ENCODE measurements around the gene MAPKAPK2.
A peak's percentile ranks its signal among the peaks of the same experiment; 100 is the strongest.

The MAPKAPK2 gene

DNA sequence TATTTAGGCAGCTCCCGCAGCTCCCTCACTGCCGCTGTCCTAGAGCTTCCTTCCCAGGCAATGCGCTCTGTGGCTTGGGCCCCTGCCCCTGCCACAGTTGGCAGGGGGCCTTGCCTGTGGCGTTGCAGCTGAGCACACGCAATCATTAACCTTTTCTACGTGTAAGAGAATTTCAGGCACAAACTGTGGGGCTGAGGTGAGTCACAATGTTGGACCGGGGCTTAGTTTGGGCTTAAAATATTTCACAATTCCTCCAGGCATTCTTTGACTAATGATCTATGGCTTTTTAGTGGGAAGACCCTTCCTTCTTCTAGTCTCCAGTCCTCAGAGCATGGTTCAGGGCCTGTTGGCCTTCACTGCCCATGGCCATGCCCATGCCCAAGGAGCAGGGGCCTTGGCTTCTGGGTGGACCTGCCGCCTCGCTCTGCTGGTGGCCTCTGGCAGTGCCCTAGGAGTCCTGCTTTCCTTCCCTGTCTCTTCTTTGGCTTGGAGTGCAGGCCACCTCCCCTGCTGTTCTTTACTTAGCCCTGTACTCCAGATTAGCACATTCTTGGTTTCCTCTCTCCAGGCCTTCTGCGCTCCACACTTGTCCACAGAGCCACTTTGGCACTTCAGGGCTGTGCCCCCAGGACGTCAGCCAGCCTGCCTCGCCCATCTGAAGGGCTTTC, 39.2 kb downstream of the MAPKAPK2 start:
- no peak for DNase-seq

DNA sequence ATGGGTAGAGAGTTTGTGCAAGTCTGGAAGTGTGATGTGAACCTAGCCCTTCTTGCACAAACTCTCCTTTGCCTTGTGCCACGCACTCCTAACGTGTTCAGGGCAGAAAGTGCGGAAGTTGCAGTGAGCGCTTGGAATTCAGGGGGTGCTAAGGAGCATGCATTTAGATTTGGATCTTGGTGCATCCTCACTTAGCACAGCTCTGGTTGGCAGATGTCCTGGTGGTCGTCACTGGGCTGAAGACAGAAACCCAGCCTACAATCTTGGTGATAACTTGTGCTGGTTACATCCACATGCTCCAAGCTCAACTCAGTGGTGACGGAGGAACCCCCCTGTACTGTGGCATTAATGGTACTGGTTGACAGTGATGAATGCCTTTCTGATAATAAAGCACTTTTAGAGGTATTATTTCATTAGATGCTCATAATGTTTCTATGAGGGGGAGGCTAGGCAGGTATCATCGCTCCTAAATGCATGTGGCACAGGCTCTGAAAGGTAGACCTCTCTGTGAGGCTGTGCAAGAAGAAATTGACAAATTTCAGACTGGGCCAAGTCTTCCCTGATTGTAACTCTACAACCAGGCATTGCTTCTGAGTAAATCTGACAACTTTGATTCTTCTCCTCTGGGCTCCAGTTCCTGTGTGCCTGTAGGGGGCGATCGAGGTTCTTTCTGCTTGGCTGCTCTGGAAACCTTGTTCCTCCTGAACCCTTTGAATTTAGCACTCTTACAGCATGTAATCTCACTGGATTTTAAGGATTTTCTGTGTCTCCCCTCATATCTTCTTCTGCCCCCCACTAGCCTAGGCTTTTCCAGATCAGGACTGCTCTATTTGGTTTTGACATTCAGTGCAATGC, 40.6 kb downstream of the MAPKAPK2 start:
- DNase-seq: peak; percentile 44

DNA sequence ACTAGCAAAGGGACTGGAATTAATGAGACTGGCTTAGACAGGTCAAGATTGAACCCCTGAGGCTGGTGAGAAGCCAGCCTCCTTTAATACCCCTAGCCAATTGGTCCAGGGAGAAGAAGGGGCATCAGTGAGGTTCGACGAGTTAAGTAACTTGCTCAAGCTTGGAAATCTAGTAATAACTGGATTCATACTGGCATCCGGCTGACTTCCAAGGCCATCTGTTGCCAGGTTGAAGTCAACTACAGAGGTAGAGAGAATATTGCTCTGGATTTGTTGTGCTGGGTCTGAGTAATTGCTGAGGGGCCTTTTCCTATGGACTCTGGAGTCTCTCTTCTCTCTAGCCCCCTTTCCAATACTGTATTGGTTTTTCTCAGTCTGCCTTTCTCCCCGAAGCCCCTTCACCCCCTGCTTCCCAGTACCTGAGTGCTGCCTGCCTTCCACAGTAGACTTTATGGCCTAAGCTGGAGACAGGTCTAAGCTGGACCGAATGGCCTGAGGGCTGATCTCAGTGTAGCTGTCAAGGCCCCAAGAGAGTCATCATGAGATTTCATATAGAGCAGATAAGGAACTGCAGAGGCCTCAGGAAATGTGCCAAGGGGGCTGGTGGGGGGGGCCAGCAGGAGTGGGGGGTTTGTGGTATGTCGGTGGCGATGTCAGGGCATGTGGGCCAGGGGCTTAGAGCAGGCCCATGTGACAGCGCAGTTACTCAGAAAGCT, 43.4 kb downstream of the MAPKAPK2 start:
- no peak for DNase-seq

DNA sequence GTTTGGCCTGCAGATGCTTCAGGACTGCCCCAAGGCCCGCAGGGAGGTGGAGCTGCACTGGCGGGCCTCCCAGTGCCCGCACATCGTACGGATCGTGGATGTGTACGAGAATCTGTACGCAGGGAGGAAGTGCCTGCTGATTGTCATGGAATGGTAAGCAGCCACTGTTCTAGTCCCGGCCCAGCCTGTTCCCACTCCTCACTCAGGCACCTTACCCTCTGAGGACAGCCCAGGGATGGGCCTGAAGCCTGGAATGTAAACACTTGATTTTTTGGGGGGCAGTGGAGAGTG, 43.9 kb downstream of the MAPKAPK2 start:
- no peak for DNase-seq

DNA sequence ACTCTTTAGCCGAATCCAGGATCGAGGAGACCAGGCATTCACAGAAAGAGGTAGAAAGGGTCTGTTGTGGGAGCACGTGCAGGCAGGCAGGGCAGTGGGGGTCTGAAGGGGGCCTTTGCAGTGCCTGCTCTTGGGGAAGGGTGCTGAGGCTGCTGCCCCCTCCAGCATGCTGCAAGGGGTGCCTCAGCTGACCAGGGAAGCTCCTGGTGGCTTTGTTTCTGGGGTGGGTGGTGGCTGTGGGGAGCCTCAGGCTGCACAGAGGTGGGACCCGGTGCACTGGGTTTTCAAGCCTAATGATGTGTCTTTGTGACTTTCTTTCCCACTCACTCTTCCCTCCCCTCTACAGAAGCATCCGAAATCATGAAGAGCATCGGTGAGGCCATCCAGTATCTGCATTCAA, 44.3 kb downstream of the MAPKAPK2 start:
- DNase-seq: no peak

DNA sequence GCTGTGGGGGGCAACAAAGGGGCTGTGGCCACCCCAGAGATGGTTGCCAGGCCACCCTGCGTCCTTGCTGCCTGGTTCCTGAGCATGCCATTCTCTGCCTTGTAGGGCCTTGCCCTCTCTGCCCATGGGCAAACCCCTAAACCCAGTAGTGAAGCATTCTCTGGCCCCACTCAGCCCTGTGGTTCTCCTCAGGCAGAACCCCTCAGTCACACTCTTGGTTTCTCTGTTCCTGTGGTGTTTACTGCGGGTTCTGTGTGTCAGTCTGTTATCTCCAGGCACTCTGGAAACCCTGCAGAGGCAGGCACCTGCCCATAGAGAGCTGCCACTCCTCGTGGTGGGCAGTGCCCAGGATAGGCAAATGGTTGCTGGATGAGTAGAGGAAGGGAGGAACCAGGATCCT, 44.8 kb downstream of the MAPKAPK2 start:
- DNase-seq: no peak

DNA sequence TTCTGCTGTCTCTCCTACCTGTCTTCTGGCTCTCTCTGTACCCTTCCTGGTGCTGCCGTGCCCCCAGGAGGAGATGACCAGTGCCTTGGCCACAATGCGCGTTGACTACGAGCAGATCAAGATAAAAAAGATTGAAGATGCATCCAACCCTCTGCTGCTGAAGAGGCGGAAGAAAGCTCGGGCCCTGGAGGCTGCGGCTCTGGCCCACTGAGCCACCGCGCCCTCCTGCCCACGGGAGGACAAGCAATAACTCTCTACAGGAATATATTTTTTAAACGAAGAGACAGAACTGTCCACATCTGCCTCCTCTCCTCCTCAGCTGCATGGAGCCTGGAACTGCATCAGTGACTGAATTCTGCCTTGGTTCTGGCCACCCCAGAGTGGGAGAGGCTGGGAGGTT, 47.8 kb downstream of the MAPKAPK2 start:
- no peak for DNase-seq

DNA sequence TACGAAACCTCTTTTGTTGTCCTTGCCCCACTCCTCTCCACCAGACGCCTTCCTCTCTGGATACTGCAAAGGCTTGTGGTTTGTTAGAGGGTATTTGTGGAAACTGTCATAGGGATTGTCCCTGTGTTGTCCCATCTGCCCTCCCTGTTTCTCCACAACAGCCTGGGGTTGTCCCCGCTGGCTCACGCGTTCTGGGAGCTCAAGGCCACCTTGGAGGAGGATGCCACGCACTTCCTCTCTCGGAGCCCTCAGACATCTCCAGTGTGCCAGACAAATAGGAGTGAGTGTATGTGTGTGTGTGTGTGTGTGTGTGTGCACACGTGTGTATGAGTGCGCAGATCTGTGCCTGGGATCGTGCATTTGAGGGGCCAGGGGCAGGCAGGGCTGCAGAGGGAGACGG, 48.3 kb downstream of the MAPKAPK2 start:
- no peak for DNase-seq

DNA sequence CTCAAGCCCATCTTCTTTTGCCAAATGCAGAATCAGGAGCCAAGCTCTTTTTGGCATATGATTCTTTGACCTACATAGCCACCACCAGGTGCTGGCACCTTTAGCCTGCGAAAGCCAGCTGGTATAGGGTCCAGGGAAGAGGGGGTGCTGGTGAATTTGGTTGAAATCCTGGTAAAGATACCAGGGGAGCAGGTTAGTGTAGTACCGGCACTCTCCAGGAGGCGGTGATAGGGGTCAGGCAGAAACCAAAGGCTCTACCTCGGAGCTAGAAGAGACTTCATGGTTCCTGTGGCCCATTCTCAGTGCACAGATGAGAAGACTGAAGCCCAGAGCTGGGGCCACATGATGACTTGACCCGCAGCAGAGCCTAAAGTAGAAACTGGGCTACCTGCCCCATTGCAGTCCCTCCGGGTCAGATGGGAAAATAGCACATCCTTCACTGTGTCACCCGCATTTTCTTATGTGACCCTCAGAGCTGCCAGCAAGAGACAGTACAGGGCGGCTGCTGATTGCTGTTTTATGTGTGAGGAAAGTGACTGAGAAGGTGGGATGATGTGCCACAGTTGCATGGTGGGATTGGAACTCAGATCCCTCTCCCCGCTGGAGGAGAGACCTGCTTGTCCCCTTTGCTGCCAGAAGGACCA, 49.9 kb downstream of the MAPKAPK2 start:
- DNase-seq: peak; percentile 69

DNA sequence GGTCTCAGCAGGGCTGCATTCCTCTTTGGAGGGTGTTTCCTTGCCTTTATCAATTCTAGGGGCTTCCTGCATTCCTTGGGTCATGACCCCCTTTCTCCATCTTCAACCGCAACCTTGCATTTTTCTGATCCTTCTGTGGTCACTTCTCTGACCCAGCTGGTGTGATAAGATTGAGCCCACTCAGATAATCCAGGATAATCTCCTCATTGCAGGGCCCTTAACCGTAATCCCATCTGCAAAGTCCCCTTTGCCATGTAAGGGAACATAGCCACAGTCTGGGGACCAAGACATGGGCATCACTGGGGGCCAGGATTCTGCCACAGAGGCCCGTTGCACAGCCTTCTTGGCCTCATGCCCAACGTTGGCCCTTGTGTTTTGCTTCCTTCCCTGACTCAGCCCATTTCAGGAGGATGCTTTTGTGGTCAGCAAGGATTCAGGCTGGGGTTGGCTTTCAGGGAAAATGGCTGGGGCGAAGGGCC, 50.9 kb downstream of the MAPKAPK2 start:
- DNase-seq: no peak

DNA sequence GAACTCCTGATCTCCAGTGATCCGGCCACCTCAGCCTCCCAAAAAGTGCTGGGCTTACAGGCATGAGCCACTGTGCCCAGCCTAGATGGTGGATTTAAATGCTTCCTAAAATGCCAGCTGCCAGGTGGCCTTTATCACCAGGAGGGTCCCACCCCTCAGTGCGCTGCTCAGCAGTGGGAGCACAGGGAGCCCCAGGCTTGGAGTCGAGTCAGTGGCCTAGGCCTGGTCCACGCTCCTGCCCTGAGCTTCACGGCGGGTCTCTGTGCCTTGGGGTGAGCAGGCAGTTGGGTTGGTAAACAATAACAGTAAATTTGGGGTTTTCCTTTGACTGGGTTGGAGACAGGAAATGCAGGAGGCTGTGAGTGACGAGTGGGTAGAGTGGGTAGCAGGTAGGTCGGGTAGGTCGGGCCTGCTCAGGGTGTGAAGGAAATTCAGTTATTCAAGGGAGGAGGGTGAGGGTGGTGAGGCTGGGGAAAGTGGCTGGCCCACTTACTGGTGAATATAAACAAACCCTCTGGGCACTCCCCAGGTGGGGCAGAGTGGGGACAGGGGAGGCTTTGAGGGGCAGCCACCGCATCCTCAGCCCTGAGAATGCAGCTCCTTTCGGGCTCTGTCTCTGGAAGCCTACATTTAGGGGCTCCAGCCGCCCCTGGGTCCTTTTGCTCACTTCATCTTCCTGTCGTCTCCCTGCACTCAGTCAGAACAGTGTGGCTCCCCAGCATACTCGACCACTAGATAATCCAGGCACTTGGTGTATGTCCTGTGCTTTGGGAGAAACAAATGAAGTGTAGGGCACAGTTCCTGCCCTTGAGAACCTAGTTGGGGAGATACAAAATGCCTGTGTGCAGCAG, 52.4 kb downstream of the MAPKAPK2 start:
- peak; percentile 80 for DNase-seq

DNA sequence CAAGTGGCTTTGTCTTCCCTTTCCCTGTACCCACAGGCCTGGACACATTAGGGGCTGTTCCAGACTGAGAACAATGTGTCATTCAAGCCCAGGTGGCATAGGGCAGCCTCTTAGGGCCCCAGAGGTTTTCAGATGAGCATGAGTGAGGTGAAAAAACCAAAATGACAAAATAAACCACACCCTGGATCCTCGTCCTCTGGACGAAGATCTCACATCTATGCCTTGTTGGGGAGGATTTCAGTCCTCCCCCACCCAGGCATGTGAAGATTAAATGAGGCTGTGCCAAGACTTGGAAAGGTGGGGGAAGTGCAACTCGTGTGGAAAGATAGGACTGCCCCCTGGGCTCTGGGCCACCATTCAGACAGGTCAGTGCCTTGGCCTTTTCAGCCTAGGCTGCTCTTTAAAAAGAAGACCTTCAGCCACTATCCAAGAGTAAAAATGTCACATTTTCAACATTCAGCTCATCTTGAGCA, 53.1 kb downstream of the MAPKAPK2 start:
- DNase-seq: peak; percentile 22

DNA sequence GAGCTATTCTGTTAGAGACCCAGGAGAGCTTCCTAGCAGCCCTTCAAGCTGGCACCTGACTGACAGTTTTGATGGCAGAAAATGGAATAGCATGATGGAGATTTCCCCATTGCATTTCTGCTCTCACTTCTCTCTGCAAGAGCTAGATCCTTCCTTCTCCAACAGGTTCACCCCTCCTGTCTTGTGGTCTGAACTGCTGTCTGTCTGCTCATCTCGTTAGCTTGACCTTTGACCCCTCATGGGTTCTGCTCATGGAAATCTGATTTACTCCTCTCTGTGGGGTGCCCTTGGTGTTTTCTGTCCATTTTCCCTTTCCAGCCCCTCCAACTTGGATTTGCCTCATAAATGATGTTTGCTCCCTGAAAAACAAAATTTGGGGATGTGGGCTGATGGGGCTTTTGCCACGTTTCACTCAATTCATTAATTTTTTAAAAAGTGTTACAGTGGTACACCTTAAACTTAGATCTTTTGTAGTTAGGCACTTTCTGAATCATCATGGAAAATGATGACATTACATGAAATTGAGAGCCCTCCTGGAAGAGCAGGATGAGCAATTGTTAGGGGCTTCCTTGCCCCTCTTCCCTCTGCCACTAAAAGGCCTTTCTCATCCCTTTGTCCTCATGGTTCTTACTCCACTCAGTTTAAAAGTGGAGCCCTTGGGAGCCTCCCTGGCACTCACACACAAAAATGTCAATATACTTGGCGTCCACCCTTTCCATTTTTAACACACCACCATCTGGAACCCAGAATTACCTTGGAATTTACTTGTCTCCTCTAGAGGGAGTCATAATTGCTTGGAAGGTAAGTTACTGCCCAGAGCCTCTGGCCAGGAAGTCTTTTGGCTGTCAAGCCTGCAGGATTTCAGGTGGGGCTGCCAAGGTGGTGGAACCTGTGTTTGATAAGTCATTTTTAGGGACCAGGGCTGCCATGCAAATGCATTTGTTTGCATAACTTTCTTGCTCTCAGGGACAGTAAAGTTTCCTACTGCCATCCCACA, 54.0 kb downstream of the MAPKAPK2 start:
- no peak for DNase-seq

DNA sequence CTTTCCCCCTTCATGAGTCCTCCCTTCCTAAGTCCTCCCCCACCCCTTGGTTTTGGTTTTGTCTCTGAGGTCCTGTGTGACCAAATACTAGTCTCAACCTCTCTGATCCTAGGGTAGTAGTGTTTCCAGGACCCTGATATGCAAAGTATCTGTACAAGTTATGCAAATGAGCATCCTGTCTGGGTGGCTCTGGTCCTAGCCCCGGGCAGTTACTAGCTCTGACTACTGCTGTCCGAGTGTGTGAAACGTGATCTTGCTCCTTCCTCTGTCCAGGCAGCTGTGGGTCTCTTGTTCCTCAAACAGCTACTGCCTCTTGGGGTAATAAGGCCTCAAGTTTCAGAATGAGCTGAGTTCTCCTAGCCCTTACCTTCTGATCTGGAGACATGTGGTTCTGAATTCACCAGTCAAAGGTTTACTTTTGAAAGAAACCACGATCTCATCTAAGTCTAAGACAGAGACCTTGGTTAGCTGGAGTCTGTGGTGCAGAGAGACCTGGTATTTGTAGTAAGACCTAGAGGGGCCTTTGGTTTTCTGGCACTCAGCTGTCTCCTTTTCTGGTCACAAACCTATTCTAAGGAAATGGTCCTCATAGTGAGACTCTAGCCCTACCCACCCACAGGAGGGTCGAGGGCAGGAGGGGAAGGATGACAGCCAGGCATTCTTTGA, 54.8 kb downstream of the MAPKAPK2 start:
- peak; percentile 36 for DNase-seq

DNA sequence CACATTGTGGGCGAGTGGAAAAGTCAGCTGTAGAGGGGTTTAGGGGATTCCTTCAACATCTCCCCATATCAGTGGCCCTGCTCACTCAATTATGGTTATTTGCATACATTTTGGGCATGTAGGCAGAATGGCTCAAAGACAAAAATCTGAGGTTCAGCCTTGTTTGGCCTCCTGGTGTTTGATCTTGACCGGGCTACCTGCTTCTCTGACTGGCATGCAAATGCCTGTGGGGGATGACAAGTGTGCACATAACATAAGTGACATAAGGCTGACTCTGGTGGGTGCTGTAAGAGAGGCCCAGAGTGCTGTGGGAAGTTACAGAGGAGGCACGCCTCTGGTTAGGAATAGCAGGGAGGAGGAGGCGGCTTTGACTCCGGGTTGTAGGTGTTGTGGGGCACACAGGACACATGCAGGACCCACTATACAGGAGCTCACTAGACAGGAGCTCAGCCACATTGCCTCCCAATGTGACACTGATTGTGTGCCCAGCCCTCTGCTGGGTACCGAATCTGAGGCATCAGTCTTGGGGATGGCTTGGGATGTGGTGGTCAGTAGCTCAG, 56.5 kb downstream of the MAPKAPK2 start:
- no peak for DNase-seq

DNA sequence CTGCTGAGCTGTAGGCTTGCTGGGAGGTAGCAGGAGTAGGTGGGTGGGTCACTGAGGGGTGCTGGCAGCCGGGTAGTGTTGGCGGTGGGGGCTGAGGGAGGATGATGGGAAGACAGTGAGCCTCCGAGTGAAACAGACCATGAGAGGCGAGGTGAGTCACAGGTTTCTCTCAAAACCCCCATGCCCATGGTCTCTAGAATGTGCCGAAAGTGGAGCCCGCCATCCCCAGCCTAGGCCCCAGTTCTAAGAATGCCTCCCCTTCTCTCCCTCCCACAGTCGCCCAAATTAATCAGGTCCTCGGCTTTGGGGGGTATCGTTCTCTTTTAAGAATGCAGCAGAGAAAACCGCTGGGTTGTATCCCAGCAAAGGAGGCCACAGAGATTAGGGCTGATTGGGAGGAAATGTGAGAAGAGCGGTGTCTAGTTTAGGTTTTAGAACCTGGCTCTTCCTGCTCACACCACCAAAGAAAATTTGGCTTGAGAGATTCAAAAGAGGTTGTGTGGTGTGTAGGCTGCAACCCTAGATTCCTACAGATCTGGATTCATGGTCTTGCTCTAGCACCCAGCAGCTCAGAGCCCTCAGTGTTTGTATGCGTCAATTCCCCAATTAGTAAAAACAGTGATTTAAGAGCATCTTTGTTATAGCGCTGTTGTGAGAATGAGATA, 58.1 kb downstream of the MAPKAPK2 start:
- no peak for DNase-seq

DNA sequence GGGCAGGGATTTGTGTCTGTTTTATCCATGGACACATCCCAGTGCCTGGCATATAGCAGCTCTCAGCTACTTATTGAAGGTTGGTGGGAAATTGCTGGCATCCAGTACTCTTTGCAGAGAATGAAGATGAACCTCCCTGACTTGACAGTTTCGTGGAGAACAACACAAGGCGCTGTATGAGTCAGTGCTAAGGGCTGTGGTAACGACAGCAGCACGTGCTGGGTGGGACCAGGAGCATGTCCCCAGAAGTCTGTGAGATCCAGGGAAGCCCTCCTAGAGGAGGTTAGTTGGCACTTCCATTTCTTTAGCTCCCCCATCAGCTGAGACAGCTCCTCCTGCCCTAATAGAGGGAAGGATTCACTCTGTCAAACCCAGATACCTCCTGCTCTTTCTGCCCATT, 60.0 kb downstream of the MAPKAPK2 start:
- no peak for DNase-seq

DNA sequence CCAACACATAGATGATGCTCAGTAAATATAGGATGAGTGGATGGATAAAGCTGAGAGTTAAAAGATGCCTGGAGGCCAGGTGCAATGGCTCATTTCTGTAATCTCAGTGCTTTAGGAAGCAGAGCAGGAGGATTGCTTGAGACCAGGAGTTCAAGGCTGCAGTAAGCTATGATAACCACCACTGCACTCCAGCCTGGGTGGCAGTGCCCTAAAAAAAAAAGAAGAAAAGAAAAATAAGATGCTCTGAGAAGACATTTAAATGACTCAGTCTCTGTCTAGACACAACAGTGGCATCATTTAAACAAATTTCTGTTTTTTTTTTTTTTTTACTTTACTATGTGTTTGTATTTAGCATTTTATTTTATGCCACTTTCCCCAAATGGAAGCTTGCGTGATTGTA, 60.6 kb downstream of the MAPKAPK2 start:
- no peak for DNase-seq

DNA sequence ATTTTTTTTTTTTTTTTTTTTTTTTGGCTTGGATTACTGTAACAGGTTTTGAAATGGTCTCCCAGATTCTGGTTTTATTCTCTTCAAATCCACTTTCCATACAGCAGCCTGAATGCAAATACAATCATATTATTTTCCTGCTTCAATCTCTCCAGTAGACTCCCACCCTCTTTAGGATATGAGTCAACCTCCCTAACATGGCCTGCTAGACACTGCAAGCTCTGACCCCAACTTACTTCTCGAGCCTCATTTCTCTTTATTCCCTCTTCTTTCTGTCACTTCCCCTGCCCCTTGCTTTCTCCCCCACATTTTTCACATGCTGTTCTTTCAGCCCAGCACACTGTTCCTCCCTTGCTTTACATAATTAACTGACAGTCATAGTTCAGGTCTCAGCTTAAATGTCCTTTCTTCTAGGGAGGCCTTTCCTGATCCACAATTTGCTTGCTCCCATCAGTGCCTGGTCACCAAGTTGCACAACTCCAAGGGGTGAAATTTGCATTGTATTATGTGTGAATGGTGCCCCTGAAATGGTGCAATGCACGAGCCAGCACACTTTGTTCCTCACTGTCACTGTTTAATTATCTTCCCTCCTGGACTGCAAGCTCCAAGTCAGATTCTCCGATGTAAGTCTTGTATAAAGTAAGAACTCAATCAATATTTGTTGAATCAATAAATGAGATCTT, 63.8 kb downstream of the MAPKAPK2 start:
- no peak for DNase-seq

Data from central memory CD4-positive, alpha-beta T cell (primary cell).